SK-N-SH (cell line): ENCODE results near the gene PPP2R1A.

Experiments used
- EP300 ChIP-seq, 2 experiments: IDR thresholded peaks; 2 replicates each; pipeline versions ENCODE4 v1.4.0 to v1.6.1; 2012; ENCODE audit warnings: borderline replicate concordance in 1 of 2, low read depth in 1 of 2, low read length in 1 of 2
- GABPA ChIP-seq: IDR thresholded peaks from 2 replicates; pipeline ENCODE4 v1.4.0; 2012; ENCODE audit warnings: low read depth, mild to moderate bottlenecking
- MEF2A ChIP-seq: IDR thresholded peaks from 2 replicates; pipeline ENCODE4 v1.4.0; 2012; ENCODE audit warnings: low read depth, borderline replicate concordance
- MXI1 ChIP-seq: IDR thresholded peaks from 2 replicates; pipeline ENCODE4 v1.6.1; 2012; ENCODE audit warnings: mild to moderate bottlenecking, low read depth, low read length, improper control_type of control experiment
- NRF1 ChIP-seq: IDR thresholded peaks from 2 replicates; pipeline ENCODE4 v1.6.1; 2012; ENCODE audit warnings: low read depth, mild to moderate bottlenecking, low read length
- POLR2AphosphoS5 ChIP-seq: IDR thresholded peaks from 2 replicates; pipeline ENCODE4 v1.6.1; 2012; ENCODE audit warnings: low read depth, low read length
- RAD21 ChIP-seq: IDR thresholded peaks from 2 replicates; pipeline ENCODE4 v1.6.1; 2012; ENCODE audit warnings: mild to moderate bottlenecking, low read length
- TF ChIP-seq, protein P1 (sequence below): fragments of 200-600 bp; sonication (generic); IDR thresholded peaks from 2 replicates; pipeline ENCODE4 v1.6.1; 2017; ENCODE audit warnings: antibody characterized with exemption, mild to moderate bottlenecking, moderate library complexity
- TF ChIP-seq, protein P2 (sequence below): IDR thresholded peaks from 2 replicates; pipeline ENCODE4 v1.4.0; 2012; ENCODE audit warnings: low read depth
- TF ChIP-seq, protein P3 (sequence below): IDR thresholded peaks from 2 replicates; pipeline ENCODE4 v1.6.1; 2012; ENCODE audit warnings: mild to moderate bottlenecking, low read depth, low read length, moderate library complexity

DNA sequence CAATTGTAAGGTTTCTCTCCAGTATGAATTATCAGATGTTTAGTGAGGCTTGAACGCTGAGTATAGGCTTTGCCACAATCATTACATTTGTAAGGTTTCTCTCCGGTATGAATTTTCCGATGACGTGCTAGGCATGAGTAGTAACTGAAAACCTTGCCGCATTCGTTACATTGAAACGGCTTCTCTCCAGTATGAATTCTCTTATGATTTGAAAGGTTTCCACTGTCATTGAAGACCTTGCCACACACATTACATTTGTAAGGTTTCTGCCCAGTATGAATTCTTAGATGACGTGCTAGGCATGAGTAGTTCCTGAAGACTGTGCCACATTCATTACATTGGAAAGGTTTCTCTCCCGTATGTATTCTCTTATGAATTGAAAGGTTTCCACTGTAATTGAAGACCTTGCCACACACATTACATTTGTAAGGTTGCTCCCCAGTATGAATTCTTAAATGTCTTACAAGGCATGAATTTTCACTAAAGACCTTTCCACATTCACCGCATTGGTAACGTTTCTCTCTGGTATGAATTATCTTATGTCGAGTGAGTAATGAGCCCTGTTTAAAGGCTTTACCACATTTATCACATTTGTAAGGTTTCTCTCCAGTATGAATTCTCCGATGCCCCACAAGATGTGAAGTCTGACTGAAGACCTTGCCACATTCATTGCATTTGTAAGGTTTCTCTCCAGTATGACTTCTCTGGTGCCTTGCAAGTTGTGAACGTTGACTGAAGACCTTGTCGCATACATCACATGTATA, 34.1 kb upstream of the PPP2R1A start:
- TF ChIP-seq, protein P1, sequence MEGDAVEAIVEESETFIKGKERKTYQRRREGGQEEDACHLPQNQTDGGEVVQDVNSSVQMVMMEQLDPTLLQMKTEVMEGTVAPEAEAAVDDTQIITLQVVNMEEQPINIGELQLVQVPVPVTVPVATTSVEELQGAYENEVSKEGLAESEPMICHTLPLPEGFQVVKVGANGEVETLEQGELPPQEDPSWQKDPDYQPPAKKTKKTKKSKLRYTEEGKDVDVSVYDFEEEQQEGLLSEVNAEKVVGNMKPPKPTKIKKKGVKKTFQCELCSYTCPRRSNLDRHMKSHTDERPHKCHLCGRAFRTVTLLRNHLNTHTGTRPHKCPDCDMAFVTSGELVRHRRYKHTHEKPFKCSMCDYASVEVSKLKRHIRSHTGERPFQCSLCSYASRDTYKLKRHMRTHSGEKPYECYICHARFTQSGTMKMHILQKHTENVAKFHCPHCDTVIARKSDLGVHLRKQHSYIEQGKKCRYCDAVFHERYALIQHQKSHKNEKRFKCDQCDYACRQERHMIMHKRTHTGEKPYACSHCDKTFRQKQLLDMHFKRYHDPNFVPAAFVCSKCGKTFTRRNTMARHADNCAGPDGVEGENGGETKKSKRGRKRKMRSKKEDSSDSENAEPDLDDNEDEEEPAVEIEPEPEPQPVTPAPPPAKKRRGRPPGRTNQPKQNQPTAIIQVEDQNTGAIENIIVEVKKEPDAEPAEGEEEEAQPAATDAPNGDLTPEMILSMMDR = no peak
- no peak for TF ChIP-seq NRF1
- TF ChIP-seq GABPA = no peak
- TF ChIP-seq, protein P2, sequence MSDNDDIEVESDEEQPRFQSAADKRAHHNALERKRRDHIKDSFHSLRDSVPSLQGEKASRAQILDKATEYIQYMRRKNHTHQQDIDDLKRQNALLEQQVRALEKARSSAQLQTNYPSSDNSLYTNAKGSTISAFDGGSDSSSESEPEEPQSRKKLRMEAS = no peak
- TF ChIP-seq, protein P3, sequence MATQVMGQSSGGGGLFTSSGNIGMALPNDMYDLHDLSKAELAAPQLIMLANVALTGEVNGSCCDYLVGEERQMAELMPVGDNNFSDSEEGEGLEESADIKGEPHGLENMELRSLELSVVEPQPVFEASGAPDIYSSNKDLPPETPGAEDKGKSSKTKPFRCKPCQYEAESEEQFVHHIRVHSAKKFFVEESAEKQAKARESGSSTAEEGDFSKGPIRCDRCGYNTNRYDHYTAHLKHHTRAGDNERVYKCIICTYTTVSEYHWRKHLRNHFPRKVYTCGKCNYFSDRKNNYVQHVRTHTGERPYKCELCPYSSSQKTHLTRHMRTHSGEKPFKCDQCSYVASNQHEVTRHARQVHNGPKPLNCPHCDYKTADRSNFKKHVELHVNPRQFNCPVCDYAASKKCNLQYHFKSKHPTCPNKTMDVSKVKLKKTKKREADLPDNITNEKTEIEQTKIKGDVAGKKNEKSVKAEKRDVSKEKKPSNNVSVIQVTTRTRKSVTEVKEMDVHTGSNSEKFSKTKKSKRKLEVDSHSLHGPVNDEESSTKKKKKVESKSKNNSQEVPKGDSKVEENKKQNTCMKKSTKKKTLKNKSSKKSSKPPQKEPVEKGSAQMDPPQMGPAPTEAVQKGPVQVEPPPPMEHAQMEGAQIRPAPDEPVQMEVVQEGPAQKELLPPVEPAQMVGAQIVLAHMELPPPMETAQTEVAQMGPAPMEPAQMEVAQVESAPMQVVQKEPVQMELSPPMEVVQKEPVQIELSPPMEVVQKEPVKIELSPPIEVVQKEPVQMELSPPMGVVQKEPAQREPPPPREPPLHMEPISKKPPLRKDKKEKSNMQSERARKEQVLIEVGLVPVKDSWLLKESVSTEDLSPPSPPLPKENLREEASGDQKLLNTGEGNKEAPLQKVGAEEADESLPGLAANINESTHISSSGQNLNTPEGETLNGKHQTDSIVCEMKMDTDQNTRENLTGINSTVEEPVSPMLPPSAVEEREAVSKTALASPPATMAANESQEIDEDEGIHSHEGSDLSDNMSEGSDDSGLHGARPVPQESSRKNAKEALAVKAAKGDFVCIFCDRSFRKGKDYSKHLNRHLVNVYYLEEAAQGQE = no peak
- no peak for TF ChIP-seq MXI1
- TF ChIP-seq RAD21 = no peak
- TF ChIP-seq POLR2AphosphoS5 = no peak
- TF ChIP-seq EP300 (IDR thresholded peaks at IDR 0.05; ENCODE audit: borderline replicate concordance in 1 of 2, low read depth in 1 of 2, low read length in 1 of 2) = no peak
- no peak for TF ChIP-seq MEF2A
